Cerebellar cortex (tissue), 1 donor: ENCODE measurements around the gene IPMK.

Experiments used
- DNase-seq: peaks from one replicate; pipeline ENCODE4 v3.0.0-alpha.2; 2015; ENCODE audit warnings: low spot score

IPMK gene

DNA sequence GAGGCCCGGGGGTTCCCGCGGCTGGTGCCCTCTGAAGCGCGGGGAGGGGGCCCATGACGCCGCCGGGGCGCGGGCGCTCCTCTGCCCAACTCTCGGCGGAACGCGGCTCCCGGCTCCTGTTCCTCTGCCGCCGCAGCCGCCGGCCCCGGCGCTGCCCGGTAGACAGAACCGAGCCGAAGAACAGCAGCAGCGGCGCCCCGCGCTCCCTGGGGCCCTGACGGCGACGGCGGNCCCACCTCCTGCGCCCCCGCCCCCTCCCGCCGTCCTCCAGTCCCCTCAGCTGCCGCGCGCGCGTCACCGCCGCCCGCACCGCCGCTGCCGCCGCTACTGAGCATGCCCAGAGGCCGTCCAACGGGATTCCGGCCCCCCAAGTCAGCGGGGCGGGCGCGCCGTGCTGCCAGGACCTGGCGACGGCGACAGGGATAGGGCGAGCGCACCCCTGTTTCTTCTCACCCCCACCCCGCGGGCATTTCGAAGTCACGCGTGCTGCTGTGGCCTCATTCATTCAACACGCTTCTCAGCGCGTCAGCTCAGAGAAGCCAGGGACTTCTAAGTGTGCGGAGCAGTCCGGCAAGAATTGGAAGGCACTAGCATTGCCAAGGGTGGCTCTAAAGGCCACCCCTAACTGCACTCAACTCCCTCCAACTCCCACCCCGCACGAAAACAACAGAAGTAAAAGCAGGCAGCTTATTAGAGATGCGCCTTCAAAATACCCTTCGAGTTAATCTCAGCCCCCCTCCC is at the start of gene IPMK:
IPMK (minus strand) TSS at position 182 of the 741 bp plus-strand sequence. CDS start 283 bp downstream, outside the sequence.
- DNase-seq, result peak; percentile 88

DNA sequence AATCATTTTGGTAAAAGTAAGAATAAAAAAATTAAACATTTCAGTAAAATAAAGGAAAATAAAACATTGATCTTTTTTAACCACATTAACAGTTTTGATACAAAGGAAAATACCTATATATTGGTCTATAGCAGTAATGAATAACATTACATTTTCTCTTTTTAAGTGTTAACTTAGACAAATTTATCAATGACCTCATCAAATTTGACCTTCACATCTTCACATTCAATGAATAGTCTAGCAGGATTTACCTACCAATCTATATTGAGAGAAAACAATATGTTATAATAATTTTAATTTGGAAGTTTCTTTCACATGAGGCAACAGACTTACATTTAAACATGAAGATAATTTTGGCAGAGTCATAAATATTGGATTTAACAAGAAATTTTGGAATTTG is 49.2 kb upstream of the IPMK start:
- no peak for DNase-seq

DNA sequence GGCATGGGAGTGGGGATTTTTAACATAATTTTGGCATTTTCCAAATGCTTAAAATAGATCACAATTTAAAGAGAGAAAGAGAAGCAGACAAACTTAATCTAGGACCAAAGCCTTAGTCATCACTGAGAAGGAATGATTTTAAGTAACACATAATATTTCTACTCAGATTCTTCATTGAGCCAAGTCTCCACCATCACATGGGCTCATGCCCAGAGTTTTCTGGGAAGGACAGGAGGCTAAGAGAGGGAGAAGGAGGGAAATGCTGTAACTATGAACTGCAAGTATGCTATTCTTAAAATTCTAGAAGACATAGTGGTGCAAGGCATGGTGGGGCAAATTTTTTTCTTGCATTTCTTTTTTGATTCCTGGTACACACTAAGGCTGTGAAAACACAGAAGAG is 43.3 kb upstream of the IPMK start:
- DNase-seq, result no peak

DNA sequence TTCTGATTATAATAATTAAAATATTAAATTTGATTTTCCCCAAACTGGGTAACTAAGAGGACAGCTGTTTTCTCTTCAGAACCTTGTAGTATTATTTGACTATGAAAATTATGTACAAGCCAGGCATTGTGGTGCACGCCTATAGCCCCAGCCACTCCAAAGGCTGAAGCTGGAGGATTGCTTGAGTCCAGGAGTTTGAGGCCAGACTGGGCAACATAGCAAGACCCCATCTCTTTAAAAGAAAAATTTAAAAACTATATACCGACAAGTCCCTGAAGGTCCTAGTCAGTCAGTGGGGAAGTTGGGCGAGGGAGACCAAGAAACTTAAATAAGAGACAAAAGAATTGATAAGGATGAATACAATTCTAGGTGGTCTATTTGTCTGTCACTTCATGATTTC is 40.0 kb upstream of the IPMK start:
- no peak for DNase-seq

GRCh38 chr10:58305821-58306220 is 38.1 kb upstream of the IPMK start:
- DNase-seq, result no peak

- DNase-seq, result no peak
Measured at GRCh38 chr10:58304099-58304633, 36.5 kb upstream of the IPMK start.

DNA sequence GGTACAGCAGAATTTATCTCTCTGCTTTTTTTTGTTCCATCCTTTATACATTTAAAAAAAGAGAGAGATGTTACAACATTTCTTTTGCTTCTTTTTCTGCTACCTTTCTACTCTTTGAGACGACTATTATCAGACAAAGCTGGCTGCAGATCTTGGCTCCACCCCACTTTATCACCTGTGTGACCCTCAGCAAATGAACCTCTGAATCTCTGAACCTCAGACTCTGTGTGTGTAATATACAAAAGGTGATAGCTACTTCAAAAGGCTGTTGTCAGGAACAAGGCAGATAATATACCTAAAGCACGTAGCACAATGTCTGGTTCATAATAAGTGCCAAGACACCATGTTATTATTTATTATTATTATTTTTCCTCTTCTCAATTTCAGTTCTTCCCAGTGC is 34.6 kb upstream of the IPMK start:
- DNase-seq, result no peak

- DNase-seq, result no peak
Measured at GRCh38 chr10:58300676-58301075, 33.0 kb upstream of the IPMK start.

DNA sequence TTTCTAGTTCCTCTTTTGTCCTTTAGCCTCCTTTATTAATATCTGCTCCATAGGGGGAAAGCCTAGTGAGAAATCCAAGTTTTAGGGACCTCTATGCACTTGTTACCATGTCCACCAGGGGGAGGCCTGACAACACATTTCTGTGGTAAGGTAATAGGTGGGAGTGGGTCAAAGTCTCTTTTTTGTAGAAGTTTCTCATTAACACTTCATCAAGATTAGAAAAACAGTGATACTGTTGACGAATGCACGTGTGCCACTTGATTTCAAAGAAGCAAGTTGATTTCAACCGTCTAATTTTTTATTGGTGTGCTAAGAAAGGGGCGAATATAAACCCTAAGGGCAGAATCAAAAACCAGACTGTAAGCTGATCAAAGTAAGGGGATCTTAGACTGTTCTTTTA is 31.9 kb upstream of the IPMK start:
- peak; percentile 44 for DNase-seq

- no peak for DNase-seq
Measured at GRCh38 chr10:58293989-58294388, 26.3 kb upstream of the IPMK start.

DNA sequence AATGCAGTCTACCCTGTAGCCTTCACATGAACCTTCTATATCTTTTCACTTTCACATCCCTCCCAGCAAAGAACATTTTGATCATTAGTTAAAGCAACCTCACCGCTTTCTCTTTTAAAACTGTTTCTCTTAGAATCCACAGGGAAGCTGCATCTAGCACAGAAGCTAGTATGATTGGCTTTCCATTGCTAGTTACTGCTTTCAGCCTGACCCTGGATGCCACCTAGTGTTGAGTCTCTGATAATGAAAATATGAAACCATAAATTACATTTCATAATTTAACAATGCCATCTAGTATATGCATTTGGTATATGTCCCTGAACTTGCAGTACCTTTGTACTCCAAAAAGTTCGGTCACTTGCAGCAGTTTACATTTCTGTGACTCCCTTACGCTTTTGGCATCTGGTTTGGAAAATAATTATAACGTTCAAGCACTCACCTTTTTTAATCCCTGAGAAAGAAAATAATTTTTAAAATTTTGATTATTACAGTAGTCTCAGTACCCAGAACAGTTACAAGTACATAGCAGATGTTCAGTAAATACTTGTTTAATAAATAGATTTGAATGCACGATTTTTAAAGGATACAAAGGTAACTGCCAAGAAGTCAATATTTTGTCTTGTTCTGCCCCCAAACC is 24.0 kb upstream of the IPMK start:
- peak; percentile 62 for DNase-seq

- no peak for DNase-seq
Measured at GRCh38 chr10:58282615-58283014, 14.9 kb upstream of the IPMK start.

DNA sequence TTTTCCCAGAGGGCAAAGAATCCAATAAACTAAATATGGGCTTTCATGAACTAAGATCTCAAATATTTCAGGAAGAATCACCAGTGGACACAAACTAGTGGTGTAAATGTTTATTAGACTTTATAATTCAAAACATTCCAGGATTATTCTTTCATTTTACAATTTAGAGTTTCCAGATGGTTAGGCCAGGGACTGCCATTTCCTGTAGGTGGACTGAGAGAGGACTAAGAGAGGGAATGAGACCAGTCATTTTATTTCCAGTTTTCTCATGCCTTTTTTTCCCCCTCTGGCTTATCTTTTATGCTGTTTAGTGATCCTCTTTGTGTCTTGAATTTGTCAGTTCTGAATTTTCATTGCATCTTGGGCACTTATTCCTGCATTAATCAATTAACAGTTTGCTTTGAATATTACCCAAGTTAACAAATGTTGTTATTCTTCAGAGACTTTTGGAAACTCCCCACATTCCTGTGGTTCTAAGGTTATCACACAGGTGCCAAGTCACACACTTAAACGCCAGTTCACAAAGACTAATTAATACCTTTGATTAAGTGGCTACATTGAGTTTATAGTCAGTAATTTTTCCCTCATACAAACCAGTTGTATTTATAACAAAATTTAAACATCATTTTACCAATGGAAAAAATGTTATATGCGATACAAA is 13.5 kb upstream of the IPMK start:
- DNase-seq, result no peak

DNA sequence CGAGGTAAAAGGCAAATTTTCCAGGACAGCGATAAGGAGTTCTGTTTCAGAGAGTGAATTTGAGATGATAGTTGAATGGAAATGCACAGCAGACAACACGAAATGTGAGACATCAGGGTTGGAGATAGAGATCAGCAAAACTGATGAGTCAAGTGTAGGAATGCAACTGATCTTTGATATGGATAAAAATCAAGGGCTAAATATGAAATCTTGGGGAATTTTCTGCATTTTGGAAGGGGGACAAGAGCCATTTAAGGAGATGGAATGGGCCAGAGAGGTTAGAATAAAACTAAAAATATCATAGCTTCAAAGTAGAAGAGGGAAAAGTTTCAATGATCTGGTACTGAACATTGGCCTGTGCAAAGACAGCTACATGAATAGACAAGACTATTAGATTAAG is 12.8 kb upstream of the IPMK start:
- no peak for DNase-seq

DNA sequence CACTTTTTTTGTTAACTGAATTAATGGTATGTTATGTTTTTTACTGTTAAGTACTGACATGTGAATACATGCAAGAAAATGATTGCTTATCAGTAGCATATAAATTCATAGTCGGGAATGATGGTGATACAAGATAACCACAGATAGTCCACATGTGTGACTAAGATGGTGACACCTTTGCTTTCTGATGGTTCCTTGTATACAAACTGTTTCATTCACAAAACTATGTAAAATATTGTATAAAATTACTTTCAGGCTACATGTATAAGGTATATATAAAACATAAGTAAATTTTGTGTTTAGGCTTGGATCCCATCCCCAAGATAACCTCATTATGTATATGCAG is 11.2 kb upstream of the IPMK start:
- DNase-seq, result no peak

DNA sequence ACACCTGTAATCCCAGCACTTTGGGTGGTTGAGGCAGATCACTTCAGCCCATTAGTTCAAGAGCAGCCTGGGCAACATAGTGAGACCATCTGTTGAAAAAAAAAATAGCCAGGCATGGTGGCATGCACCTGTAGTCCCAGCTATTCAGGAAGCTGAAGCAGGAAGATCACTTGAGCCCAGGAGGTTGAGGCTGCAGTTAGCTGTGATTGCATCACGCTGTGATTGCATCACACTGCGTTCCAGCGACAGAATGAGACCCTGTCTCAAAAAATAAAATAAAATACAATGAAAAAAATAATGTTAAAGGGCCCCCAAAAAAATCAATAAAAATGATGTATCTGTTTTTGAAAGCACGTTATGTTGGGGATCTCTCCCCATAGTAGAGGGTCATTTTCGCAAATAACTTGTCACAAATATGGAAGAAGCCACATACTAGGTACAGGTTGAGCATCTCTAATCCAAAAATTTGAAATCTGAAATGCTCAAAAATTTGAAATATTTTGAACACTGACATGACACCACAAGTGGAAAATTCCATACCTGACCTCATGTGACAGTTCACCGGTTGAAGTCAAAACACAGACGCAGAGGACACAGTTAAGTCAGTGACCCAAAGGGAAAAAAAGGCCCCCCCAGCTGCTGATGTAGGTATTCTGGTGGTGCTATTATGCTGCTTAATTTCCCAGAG is 10.7 kb upstream of the IPMK start:
- no peak for DNase-seq

DNA sequence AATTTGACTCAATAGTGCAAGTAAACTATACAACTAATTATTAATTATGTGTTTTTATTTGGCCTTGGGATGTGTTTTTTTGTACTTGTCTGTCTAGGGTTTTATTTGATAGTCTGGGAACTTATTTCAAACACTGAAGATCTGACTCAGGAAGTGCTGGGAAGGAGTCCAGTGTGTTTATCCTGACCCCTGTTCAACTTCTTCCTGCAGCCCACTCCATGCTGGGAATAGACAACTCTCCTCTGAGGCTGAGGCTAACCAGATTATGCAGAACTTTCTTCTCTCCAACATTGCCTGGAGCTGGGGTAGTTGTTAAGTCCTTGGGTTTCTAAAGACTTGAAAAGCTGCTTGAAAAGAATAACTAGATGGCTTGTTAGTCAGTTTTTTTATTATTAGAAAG is 8.2 kb upstream of the IPMK start:
- no peak for DNase-seq

- DNase-seq, result no peak
Measured at GRCh38 chr10:58275261-58275660, 7.6 kb upstream of the IPMK start.

GRCh38 chr10:58269782-58270290 is 2.1 kb upstream of the IPMK start:
- no peak for DNase-seq

DNA sequence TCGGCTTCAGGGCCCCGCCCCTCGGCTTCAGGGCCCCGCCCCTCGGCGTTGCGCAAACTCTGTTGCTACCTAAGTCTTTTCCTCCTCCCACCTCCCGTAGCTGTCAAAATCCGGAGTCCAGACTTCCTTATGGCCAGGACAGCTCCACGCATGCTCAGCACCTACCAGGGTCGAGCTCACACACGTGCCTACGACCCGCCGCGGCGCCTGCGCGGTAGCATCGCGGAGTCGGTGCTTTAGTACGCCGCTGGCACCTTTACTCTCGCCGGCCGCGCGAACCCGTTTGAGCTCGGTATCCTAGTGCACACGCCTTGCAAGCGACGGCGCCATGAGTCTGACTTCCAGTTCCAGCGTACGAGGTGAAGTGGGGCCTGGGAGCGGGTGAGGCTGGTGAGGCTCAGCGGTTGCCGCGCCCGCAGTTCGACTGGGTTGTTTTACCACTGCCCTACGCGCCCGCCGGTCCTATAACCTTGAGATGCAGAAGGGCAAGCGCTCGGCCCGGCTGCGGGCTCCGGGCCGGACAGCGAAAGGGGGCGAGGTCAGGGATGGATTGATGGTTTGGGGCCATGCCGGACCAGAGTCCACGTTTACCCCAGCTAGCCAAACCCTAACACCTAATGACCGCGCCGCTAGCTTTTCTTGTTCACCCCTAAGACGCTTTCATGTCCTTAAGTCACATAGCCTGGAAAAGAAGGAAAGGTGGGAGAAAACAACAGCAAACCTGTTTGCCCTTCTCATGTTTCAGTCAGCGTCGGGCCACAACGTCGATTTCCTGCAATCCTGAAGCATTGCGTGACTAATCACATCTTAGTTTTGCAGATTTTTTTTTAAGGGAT is 1.5 kb upstream of the IPMK start, which contains the start of gene CISD1:
CISD1 (plus strand) TSS at position 217 of the 836 bp plus-strand sequence; CDS start at position 329, 112 bp downstream.
- DNase-seq, result peak; percentile 99

DNA sequence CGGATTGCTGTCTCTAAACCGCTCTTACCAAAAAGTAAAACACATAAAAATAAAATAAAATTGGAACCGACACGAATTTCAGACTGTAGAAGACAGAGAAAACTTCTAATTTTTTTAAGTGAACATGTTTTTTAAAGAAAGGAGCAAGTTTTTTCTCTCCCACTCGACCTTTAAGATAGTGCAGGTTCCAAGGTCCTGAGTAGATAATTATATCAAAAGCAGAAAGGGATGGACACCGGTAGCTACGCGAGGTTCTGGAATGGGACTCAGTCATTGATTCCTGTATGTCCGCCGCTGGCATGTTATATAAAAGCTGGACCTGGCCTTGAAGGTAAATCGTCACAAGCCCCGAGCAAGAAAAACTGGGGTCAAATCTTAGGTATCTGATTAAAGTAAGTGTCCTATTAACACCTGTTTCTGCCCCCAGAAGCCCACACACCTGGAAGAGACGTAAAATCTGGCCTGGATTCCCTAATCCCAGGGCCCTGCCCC is 806 bp upstream of the IPMK start:
- no peak for DNase-seq
